Stomach (tissue), 9 donors: ENCODE data around the gene ENTPD2. TPM values are rescaled to one million over a fixed set of nuclear protein-coding genes. Genes with fewer than 3 reads are reported as not detected.

Experiments used
- DNase-seq, 2 donors: peaks; one replicate each; pipeline versions ENCODE4 v3.0.0 to v3.0.0-alpha.2; 2013 to 2019
- H3K27ac ChIP-seq, 5 donors: fragments of 200-600 bp in 4 of 5; sonication (generic) in 4 of 5; one replicate each; pipeline ENCODE4 v1.5.1; 2013 to 2019; ENCODE audit warnings: mild to moderate bottlenecking in 1 of 5, moderate library complexity in 1 of 5
- H3K27me3 ChIP-seq, 3 donors: fragments of 200-600 bp; sonication (generic); one replicate each; pipeline ENCODE4 v1.5.1; 2017 to 2019; ENCODE audit warnings: mixed run types in 1 of 3
- H3K36me3 ChIP-seq, 4 donors: fragments of 200-600 bp; sonication (generic); 1 replicate in 3 of 4; 2 replicates in 1 of 4; pipeline ENCODE4 v1.5.1; 2016 to 2019
- H3K4me1 ChIP-seq, 4 donors: fragments of 200-600 bp; sonication (generic); one replicate each; pipeline ENCODE4 v1.5.1; 2016 to 2019
- H3K4me3 ChIP-seq, 4 donors: fragments of 200-600 bp; sonication (generic) in 3 of 4; one replicate each; pipeline ENCODE4 v1.5.1; 2016 to 2019; ENCODE audit warnings: mild to moderate bottlenecking in 1 of 4
- H3K9me3 ChIP-seq, 4 donors: fragments of 200-600 bp; sonication (generic); one replicate each; pipeline ENCODE4 v1.5.1; 2016 to 2019
- EP300 ChIP-seq: sonication (generic); formaldehyde crosslinking; IDR thresholded peaks from one replicate; pipeline ENCODE4 v1.6.1; 2017; ENCODE audit warnings: antibody characterized with exemption
- POLR2A ChIP-seq, 4 donors: fragments of 450-650 bp; IDR thresholded peaks; one replicate each; pipeline ENCODE4 v1.6.1; 2016; ENCODE audit warnings: antibody characterized with exemption in 4 of 4, control low read depth in 2 of 4, mild to moderate bottlenecking in 1 of 4, moderate library complexity in 1 of 4
- POLR2AphosphoS5 ChIP-seq, 3 donors: sonication (generic); formaldehyde crosslinking; IDR thresholded peaks; one replicate each; pipeline ENCODE4 v1.6.1; 2016; ENCODE audit warnings: antibody characterized with exemption in 3 of 3
- WGBS, 5 donors: extraction: QIAGEN DNeasy Blood & Tissue Kit in 3 of 5; methylation state at CpG; one replicate each; pipeline versions ENCODE4 v1.1.5 to v1.1.7; 2013 to 2018; 5-methylcytosine and 5-hydroxymethylcytosine counted together
- intact Hi-C: fragments of 100-400 bp; cut with DNase I; formaldehyde crosslinking; loops from one replicate; pipeline ENCODE4 v1.15.1; 2023; ENCODE audit warnings: low total_unique reads
- polyA plus RNA-seq, 3 donors: library from polyadenylated mRNA; stranded (reverse); fragments of 200-250 nt; gene quantifications; one replicate each; pipeline ENCODE4 v1.2.3, GENCODE V29; 2013
- total RNA-seq, 5 donors: library from RNA; depleted of rRNA; stranded (reverse); fragments of >200 nt; gene quantifications; one replicate each; pipeline versions ENCODE4 v1.1.0 to v1.2.3, GENCODE V29; 2014 to 2016
- TF ChIP-seq, protein P1 (sequence below), 7 experiments: fragments of 450-650 bp in 4 of 7; fragments of 200-600 bp in 3 of 7; sonication (generic) in 3 of 7; IDR thresholded peaks; one replicate each; pipeline ENCODE4 v1.5.1; 2016 to 2019; ENCODE audit warnings: antibody characterized with exemption in 7 of 7, control low read depth in 2 of 7, mild to moderate bottlenecking in 1 of 7
- donor health status: healthy with polysubstance abuse.
- donor health status: Bipolar disorder and iron deficiency.
- donor health status: healthy.

The ENTPD2 gene
- total and polyA plus RNA-seq, 8 donors = 2.0 to 11.3 (median 3.5) TPM; not detected in 1

DNA sequence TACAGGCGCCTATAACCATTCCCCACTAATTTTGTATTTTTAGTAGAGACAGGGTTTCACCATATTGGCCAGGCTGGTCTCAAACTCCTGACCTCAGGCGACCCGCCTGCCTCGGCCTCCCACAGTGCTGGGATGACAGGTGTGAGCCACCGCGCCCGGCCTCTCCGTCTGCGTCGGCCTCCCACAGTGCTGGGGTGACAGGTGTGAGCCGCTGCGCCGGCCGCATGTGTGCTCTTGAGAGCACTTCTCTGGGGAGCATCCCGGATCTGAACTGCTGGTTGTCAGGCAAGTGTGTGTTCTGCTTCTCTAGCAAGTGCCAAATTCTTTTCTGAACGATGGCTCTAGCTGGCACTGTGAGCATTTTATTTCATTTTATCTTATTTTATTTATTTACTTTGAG is 3.7 kb upstream of the ENTPD2 start:
- no peaks in the 10 kb centered on the region for H3K36me3 ChIP-seq
- 57 to 74% (median 66%) methylated on average over 12 to 16 of the region's 16 CpGs for WGBS, 5 donors
- intact Hi-C loops = no loop called here
- DNase-seq = no peak
- H3K4me3 ChIP-seq = no peak overlapping the region
- TF ChIP-seq POLR2A (IDR thresholded peaks at IDR 0.05) (no peak), POLR2AphosphoS5 (IDR thresholded peaks at IDR 0.05) (no peak), EP300 (no peak)
- TF ChIP-seq, protein P1, sequence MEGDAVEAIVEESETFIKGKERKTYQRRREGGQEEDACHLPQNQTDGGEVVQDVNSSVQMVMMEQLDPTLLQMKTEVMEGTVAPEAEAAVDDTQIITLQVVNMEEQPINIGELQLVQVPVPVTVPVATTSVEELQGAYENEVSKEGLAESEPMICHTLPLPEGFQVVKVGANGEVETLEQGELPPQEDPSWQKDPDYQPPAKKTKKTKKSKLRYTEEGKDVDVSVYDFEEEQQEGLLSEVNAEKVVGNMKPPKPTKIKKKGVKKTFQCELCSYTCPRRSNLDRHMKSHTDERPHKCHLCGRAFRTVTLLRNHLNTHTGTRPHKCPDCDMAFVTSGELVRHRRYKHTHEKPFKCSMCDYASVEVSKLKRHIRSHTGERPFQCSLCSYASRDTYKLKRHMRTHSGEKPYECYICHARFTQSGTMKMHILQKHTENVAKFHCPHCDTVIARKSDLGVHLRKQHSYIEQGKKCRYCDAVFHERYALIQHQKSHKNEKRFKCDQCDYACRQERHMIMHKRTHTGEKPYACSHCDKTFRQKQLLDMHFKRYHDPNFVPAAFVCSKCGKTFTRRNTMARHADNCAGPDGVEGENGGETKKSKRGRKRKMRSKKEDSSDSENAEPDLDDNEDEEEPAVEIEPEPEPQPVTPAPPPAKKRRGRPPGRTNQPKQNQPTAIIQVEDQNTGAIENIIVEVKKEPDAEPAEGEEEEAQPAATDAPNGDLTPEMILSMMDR (IDR thresholded peaks at IDR 0.05) = no peak
- no peak overlapping the region for H3K27ac ChIP-seq
- peaks cover 4 to 25% (median 18%) of the 10 kb centered on the region in 3 donors for H3K27me3 ChIP-seq
- peaks cover 36 to 56% (median 49%) of the 10 kb centered on the region in 4 donors for H3K4me1 ChIP-seq
- H3K9me3 ChIP-seq = no peaks in the 10 kb centered on the region

DNA sequence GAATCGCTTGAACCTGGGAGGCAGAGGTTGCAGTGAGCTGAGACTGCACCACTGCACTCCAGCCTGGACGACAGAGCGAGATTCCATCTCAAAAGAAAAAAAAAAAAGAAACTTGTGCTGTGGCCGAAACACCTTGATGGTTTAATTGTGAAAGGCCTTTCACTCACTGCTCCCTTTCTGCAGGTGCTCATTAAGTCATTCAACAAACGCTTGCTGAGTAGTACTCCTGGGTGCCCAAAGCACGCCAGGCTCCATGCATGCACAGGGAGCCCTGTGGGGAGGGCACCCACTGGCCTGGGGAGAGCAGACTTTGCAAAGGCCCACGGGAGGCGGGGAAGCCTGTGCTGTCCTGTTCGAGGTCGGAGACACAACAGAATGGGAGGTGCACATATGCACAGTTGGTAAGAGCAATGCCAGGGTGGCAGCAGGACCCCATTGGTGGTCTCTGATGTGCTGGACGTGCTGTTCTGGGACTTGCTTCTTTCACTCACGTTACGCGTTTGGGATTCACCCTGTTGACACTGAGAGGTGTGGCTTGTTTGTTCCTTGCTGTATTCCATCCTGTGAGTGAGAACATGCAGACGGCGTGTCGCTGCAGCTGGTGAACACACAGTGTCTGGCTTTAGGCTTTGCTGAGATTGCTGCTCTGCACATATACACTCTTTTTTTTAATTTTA is 3.0 kb upstream of the ENTPD2 start:
- no peak overlapping the region for H3K4me3 ChIP-seq
- H3K4me1 ChIP-seq = peaks cover 36 to 57% (median 49%) of the 10 kb centered on the region in 4 donors
- no peaks in the 10 kb centered on the region for H3K36me3 ChIP-seq
- no peaks in the 10 kb centered on the region for H3K9me3 ChIP-seq
- 48 to 59% (median 58%) methylated on average over 17 of the region's 17 CpGs for WGBS, 5 donors
- no peak overlapping the region for H3K27ac ChIP-seq
- TF ChIP-seq EP300 = no peak
- TF ChIP-seq, protein P1 (IDR thresholded peaks at IDR 0.05) = no peak
- DNase-seq = no peak
- peaks cover 4 to 32% (median 21%) of the 10 kb centered on the region in 3 donors for H3K27me3 ChIP-seq
- intact Hi-C loops = no loop called here

DNA sequence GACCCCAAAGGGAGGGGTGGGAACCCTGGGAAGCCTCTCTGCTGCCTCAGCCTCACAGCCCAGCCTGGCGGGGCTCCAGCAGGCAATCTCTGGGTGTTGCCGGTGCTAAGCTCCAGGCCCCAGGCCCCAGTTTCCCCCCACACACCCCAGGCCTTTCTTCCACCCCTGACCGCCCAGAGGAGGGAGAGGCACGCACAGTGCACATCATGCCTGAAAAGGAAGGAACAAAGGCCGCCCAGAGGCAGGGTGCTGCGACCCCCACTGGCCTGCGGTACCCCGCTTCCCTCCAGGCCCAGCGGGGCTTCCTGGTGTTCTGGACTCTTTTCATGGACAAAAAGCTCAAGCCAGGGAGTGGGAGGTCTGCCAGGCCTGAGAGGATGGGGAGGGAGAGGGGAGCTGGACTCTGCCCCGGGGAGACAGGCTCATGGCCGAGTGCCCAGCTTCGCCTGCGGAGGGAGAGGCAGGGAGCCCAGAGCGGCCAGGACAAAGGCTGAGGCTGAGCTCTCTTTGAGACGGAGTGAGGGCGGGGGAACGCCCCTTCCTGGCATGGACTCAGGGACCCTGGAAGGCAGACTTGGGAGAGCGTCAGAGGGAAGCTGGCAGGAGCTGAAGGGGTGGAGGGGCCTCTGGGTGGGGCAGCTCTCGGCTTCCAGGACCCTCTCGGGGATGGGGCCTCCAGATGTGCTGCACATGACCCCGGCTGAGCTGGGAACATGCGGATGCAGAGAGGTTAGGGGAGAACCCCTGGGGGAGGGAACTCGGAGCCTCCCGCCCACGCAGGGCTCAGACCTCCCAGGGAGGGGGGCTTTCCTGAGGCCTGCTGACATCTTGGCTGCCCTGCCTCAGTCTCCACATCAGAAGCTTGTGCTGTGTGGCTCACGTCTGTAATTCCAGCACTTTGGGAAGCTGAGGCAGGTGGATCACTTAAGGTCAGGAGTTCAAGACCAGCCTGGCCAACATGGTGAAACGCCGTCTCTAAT is 1.8 kb upstream of the ENTPD2 start:
- peaks cover 36 to 57% (median 49%) of the 10 kb centered on the region in 4 donors for H3K4me1 ChIP-seq
- no peaks in the 10 kb centered on the region for H3K36me3 ChIP-seq
- peak overlapping the region in 1 of 4 donors; percentile 61 for H3K4me3 ChIP-seq
- peak overlapping the region; percentile 75 to 86 (median 78) for H3K27ac ChIP-seq
- intact Hi-C loops = no loop called here
- peak; percentile 94 to 97 for DNase-seq
- no peaks in the 10 kb centered on the region for H3K9me3 ChIP-seq
- H3K27me3 ChIP-seq = peaks cover 4 to 44% (median 25%) of the 10 kb centered on the region in 3 donors
- TF ChIP-seq POLR2AphosphoS5 (IDR thresholded peaks at IDR 0.05) (peak in 1 of 3 donors; percentile 42), POLR2A (IDR thresholded peaks at IDR 0.05) (no peak)
- WGBS, 5 donors = 10 to 20% (median 16%) methylated on average over 21 to 28 of the region's 28 CpGs

DNA sequence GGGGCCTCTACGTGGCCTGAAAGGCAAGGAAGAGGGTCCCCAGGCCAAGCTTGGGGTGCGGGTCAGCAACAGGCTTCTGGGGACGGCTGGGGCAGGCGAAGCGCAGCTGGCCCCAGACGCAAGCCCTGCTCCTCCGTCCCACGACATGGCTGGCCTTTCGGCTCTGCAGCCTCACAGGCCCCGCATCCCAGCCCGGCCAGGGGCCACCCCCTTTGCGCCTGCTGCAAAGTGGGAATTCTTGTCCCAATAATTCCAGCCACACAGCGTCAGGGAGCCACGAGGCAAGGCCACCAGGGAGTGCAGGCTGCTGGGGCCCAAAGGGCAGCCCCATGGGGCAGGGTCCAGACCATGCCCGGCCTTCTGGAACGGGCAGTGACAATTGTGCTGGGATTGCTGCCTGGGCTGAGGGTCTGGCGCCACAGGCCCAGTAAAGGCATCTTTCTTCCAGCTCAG is 1.1 kb upstream of the ENTPD2 start:
- Histone ChIP-seq H3K36me3 (no peaks in the 10 kb centered on the region), H3K4me1 (peaks cover 36 to 57% (median 49%) of the 10 kb centered on the region in 4 donors), H3K27me3 (peaks cover 4 to 51% (median 25%) of the 10 kb centered on the region in 3 donors), H3K27ac (peak overlapping the region; percentile 75 to 86 (median 78)), H3K4me3 (peak overlapping the region in 2 of 4 donors; percentile 49 to 61), H3K9me3 (no peaks in the 10 kb centered on the region)
- DNase-seq = no peak
- WGBS, 5 donors = 45 to 68% (median 56%) methylated on average over 14 to 17 of the region's 17 CpGs
- intact Hi-C loops = no loop called here
- TF ChIP-seq POLR2A (IDR thresholded peaks at IDR 0.05) (no peak), POLR2AphosphoS5 (IDR thresholded peaks at IDR 0.05) (no peak), EP300 (no peak)
- TF ChIP-seq, protein P1 (IDR thresholded peaks at IDR 0.05) = no peak
